GM21576 (cell line): ENCODE measurements around the gene DCUN1D1.

Experiments
- ATAC-seq: cut with Tn5 transposase; IDR thresholded peaks from one replicate; pipeline ENCODE4 v1.9.1; 2021; ENCODE audit warnings: mild to moderate bottlenecking, moderate library complexity; ENCODE audit not compliant: unreplicated experiment

The DCUN1D1 gene

GRCh38 chr3:182904164-182904563, 76.2 kb downstream of the DCUN1D1 start:
- ATAC-seq, result no peak

- no peak for ATAC-seq
Measured at GRCh38 chr3:182902236-182902635, 78.1 kb downstream of the DCUN1D1 start.

- ATAC-seq, result no peak
Measured at GRCh38 chr3:182896553-182896952, 83.8 kb downstream of the DCUN1D1 start.

DNA sequence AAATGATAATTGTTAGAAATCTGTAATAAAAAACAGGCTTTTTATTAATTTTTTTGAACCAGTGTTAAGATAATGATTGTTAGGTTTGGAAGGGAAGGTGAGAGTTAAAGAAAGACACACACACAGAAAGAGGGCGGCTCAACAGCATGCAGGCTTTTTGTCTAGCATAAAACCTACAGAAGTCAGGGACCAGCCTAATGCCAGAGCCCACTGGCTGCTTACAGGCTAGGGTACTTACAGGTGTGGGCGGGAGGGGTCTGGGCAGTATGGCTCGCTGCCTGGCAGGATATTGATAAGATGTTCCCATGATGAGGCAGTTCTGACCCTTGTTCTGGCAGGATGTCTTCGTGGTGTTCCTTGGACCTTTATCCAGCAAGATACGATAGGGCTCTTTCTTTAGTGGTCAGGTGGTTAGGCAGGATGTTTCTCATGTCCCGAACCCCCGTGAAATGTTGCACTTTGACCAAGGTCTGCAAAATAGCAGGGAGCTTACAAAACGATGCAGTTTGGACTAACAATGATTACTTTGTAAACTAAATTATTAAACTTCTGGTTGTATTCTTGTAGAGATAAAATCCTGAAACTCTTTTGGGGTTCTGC, 84.7 kb downstream of the DCUN1D1 start:
- no peak for ATAC-seq

GRCh38 chr3:182892226-182892625, 88.1 kb downstream of the DCUN1D1 start:
- no peak for ATAC-seq

DNA sequence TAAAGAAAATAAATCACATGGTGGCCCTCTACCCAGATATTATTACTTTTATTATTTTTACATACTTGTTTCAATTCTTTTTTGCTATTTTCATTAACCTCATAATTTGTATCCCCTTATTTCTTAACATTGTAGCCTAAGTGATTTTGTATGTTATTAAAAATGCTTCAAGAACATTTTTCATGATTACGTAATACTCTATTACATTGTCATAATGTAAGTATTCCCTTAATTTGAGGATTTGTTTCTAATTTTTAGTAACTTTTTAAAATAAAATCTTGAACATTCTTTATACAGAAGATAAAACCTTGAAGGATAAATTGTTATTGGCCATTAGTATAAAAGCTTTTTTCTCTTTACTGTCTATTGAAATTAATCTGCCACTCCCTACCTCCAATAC, 89.0 kb downstream of the DCUN1D1 start:
- no peak for ATAC-seq

GRCh38 chr3:182889948-182890629, 90.2 kb downstream of the DCUN1D1 start:
- no peak for ATAC-seq
